NCI-H82 (cell line): ENCODE results near the gene EVL.
"Not testable (repeated sequence)": the region's sequence is repeated elsewhere in the genome, so short reads cannot be mapped to it uniquely, and the experiment has no call there.

Source experiments
- DNase-seq: peaks from one replicate; lab custom pipeline; 2025; lab: John Stamatoyannopoulos, UW

EVL gene

DNA sequence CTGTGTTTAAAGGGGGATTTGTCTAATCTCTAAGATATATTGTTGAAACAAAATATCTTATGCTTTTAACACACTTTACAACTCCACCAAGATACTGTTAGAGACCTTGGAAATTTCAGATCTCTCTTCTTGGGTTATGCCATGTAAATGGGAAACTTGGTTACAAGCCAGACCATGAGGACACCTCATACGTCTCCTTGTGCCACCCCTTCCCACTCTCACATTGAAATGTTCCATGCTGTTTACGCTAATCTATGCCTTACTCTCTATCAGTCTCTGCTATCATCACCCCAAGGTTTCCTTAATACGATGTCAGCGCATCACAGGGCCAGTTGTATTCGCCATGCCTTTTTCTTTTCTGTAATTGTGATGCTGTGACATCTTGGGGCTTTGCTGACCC lies 107.6 kb downstream of the EVL start:
- DNase-seq, result no peak

GRCh38 chr14:100173353-100173752 lies 108.1 kb downstream of the EVL start:
- DNase-seq, result no peak

DNA sequence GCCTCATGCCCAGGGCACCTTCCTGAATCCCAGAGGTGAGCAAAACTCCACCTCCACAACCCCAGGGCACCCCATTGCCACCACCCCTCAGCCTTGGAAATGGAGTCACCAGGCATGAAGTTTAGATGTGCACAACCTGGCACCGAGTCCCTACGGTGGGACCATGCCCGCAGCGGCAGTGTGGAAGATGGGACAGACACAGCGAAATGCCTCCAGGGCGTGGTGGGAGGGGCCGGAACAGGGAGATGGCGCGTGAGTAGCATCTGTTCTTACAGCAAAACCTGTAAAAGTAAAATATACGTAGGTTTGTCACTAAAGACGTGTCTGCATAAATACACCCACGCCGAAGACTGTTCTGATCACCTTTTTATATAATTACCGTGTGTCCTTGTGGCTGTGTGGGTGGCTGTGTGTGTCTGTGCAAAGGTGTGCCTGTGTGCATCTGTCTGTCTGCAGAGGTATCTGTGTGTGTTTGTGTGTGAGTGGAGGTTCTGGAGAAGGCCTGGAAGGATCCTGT lies 111.6 kb downstream of the EVL start:
- DNase-seq, result no peak

DNA sequence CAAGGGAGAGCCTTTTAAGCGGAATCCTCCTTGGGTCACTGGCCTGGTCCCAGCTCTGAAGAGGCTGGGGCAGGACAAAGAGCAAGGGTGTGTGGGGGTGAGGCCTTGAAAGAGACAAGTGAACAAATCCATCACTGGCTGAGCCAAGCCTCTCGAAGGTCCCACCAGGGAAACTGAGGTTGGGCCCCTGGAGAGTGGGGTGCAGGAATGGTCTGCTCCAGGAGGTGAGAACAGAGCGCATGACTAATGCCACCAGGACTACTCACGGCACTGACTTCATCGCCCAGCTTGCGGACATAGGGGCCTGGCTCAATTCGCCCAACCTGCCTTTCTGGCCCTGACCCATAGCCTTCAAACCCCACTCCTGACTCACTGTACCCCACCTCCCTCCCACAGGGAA lies 113.5 kb downstream of the EVL start:
- DNase-seq, result no peak

- not testable (repeated sequence) for DNase-seq
These were observed 115.4 kb downstream of the EVL start for GRCh38 chr14:100180671-100181070.

GRCh38 chr14:100181876-100182551 lies 116.8 kb downstream of the EVL start:
- not testable (repeated sequence) for DNase-seq

DNA sequence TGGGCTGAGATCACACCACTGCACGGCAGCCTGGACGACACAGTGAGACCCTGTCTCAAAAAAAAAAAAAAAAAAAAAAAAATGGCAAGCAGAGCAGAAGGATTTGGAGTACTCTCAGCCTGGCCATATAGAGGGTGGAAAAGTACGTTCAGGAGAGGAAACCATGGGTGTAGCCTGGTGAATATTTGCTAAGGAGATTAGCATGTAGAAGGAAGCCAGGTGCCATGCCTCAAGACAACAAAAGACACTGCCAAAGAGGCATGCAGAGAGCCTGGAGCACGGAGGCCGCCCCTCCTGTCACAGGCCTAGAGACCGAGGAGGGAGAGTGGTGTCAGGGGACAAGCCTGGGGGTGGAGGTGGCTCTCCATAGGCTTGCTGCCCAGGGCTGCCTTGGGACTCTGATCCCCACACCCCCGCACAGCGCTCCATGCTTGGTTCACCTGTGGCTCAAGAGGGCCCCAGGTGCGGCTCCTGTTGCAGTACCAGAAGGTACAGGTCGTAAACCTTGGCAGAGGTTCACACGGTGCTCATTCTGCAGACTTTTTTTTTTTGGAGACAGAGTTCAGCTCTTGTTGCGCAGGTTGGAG lies 122.1 kb downstream of the EVL start:
- DNase-seq, result peak; percentile 16

- DNase-seq, result no peak
These were observed 123.3 kb downstream of the EVL start for GRCh38 chr14:100188392-100189030.

DNA sequence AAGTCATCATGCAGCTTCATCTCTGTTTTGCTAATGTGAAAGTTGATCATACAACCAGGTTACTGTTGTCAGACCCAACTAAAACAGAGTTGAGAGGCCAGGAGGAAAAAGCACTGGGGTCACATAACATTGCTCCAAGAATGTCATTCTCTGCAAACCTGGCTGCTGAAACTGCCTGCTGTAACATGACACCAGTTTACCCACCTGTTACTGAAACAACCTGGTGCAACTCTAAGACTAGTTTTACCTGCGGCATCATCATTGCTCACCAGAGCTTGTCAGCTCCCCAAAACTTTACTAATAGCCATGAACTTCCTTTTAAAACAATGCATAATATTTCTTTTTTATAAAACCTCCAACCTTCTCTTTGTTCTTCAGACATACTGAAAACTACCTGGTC lies 124.9 kb downstream of the EVL start:
- DNase-seq, result no peak

DNA sequence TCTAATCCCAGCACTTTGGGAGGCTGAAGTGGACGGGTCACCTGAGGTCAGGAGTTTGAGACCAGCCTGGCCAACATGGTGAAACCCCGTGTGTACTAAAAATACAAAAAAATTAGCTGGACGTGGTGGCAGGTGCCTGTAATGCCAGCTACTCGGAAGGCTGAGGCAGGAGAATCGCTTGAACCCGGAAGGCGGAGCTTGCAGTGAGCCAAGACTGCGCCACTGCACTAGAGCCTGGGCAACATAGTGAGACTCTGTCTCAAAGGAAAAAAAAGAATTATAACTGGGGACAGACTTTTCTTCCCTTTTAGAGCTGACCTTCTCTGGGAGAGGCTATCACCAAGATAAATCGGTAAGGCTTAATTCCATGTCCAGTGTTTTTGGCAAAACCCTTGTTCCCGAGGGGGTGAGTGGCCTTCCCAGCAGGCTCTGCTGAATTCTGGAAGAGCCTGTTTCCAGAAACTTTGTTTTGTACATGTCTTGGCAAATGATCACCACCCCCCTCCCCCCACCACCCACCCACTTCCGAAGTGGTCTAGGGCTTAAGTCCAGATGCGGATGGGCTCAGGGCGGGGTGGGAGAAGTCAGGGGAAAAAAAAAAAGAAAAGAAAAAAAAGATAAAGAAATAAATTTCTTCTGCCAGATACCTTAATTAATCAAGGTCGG lies 126.5 kb downstream of the EVL start:
- DNase-seq, result no peak

DNA sequence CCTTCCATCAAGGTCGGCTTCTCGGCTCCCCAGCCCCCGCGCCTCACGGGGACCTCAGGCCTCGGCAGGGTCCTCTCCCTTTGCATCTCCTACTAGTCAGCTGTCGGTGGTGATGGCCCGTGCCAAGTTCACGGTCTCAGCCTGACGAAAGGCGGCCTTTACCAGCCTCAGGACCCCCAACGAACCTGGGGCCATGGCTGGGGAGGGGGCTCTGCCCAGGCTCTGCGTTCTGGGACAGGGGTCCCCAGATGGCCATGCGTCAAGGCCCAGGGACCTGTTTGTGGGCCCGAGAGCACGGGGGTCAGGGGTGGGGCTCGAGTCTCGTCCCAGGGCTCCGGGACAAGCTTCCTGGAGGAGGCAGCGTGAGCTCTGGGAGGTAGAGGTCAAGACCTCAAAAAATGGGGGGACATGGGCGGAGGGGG lies 127.0 kb downstream of the EVL start:
- DNase-seq, result peak; percentile 19

GRCh38 chr14:100192672-100193416 lies 127.6 kb downstream of the EVL start:
- peak; percentile 99 for DNase-seq
